H9 (cell line): ENCODE measurements around the gene CHRNA5. TPM values are rescaled to one million over a fixed set of nuclear protein-coding genes. Genes with fewer than 3 reads are reported as not detected.
A peak's percentile ranks its signal among the peaks of the same experiment; 100 is the strongest.

Experiments used
- DNase-seq: peaks from one replicate; pipeline ENCODE4 v3.0.0-alpha.2; 2017
- H2AFZ ChIP-seq: one replicate; pipeline ENCODE4 v1.6.1; 2013; ENCODE audit warnings: mild to moderate bottlenecking, low read length, control low read depth, moderate library complexity
- H2AK5ac ChIP-seq: 2 replicates; pipeline ENCODE4 v1.6.1; 2013; ENCODE audit warnings: low read length, control low read depth, mixed read lengths; ENCODE audit not compliant: insufficient read length
- H2BK120ac ChIP-seq: one replicate; pipeline ENCODE4 v1.6.1; 2013; ENCODE audit warnings: low read depth, mild to moderate bottlenecking, low read length, control low read depth, inconsistent platforms; ENCODE audit not compliant: poor library complexity, severe bottlenecking
- H2BK12ac ChIP-seq: 2 replicates; pipeline ENCODE4 v1.6.1; 2013; ENCODE audit warnings: low read length, control low read depth, mixed read lengths, low read depth; ENCODE audit not compliant: insufficient read length
- H2BK15ac ChIP-seq: 2 replicates; pipeline ENCODE4 v1.6.1; 2013; ENCODE audit warnings: low read depth, low read length, control low read depth
- H2BK20ac ChIP-seq: one replicate; pipeline ENCODE4 v1.6.1; 2013; ENCODE audit warnings: low read depth, mild to moderate bottlenecking, low read length, control low read depth, inconsistent platforms; ENCODE audit not compliant: poor library complexity, severe bottlenecking
- H2BK5ac ChIP-seq: 2 replicates; pipeline ENCODE4 v1.6.1; 2013; ENCODE audit warnings: low read length, control low read depth, mixed read lengths; ENCODE audit not compliant: insufficient read length
- H3K14ac ChIP-seq: 2 replicates; pipeline ENCODE4 v1.6.1; 2013; ENCODE audit warnings: low read length, control low read depth; ENCODE audit not compliant: insufficient read depth
- H3K18ac ChIP-seq: 2 replicates; pipeline ENCODE4 v1.6.1; 2013; ENCODE audit warnings: low read depth, mild to moderate bottlenecking, mixed read lengths, low read length, control low read depth; ENCODE audit not compliant: insufficient read length
- H3K23ac ChIP-seq: 2 replicates; pipeline ENCODE4 v1.6.1; 2013; ENCODE audit warnings: low read length, control low read depth, mixed read lengths, low read depth; ENCODE audit not compliant: insufficient read length
- H3K23me2 ChIP-seq: 2 replicates; pipeline ENCODE4 v1.6.1; 2013; ENCODE audit warnings: low read depth, mild to moderate bottlenecking, mixed read lengths, low read length, control low read depth; ENCODE audit not compliant: insufficient read length, poor library complexity, severe bottlenecking
- H3K27ac ChIP-seq: 2 replicates; pipeline ENCODE4 v1.5.1; 2013; ENCODE audit warnings: low read length, control low read depth, mixed read lengths, low read depth; ENCODE audit not compliant: insufficient read length
- H3K27me3 ChIP-seq: 2 replicates; pipeline ENCODE4 v1.6.1; 2013; ENCODE audit warnings: low read length, control low read depth, inconsistent platforms; ENCODE audit not compliant: insufficient read depth
- H3K4ac ChIP-seq: 2 replicates; pipeline ENCODE4 v1.6.1; 2013; ENCODE audit warnings: low read depth, mild to moderate bottlenecking, control low read depth, inconsistent platforms, low read length, moderate library complexity
- H3K4me1 ChIP-seq: 2 replicates; pipeline ENCODE4 v1.6.1; 2013; ENCODE audit warnings: low read length, control low read depth, inconsistent platforms; ENCODE audit not compliant: insufficient read depth
- H3K4me2 ChIP-seq: 2 replicates; pipeline ENCODE4 v1.6.1; 2013; ENCODE audit warnings: low read length, control low read depth, mixed read lengths; ENCODE audit not compliant: insufficient read length, insufficient read depth
- H3K56ac ChIP-seq: 2 replicates; pipeline ENCODE4 v1.6.1; 2013; ENCODE audit warnings: low read depth, mild to moderate bottlenecking, mixed read lengths, low read length, control low read depth; ENCODE audit not compliant: insufficient read length
- H3K79me1 ChIP-seq: 2 replicates; pipeline ENCODE4 v1.6.1; 2013; ENCODE audit warnings: low read depth, mild to moderate bottlenecking, moderate library complexity, low read length, control low read depth, inconsistent platforms; ENCODE audit not compliant: insufficient read depth, poor library complexity, severe bottlenecking
- H3K79me2 ChIP-seq: 2 replicates; pipeline ENCODE4 v1.6.1; 2013; ENCODE audit warnings: low read length, control low read depth, inconsistent platforms; ENCODE audit not compliant: insufficient read depth
- H3K9ac ChIP-seq: 2 replicates; pipeline ENCODE4 v1.6.1; 2013; ENCODE audit warnings: low read length, control low read depth, mixed read lengths; ENCODE audit not compliant: insufficient read length; ENCODE audit errors: extremely low read depth
- H3K9me3 ChIP-seq: one replicate; pipeline ENCODE4 v1.6.1; 2013; ENCODE audit warnings: low read depth, low read length, inconsistent platforms; ENCODE audit not compliant: control insufficient read depth
- H3T11ph ChIP-seq: one replicate; pipeline ENCODE4 v1.6.1; 2013; ENCODE audit warnings: mild to moderate bottlenecking, low read length, control low read depth, inconsistent platforms
- H4K20me1 ChIP-seq: one replicate; pipeline ENCODE4 v1.6.1; 2013; ENCODE audit not compliant: control insufficient read depth, insufficient read length, insufficient read depth
- H4K5ac ChIP-seq: 2 replicates; pipeline ENCODE4 v1.6.1; 2013; ENCODE audit warnings: low read depth, mild to moderate bottlenecking, mixed read lengths, low read length, control low read depth; ENCODE audit not compliant: insufficient read length
- H4K8ac ChIP-seq: replicated peaks from 2 replicates; pipeline ENCODE4 v1.6.1; 2013; ENCODE audit warnings: low read length, control low read depth, mixed read lengths, low read depth; ENCODE audit not compliant: insufficient read length
- H4K91ac ChIP-seq: 2 replicates; pipeline ENCODE4 v1.6.1; 2013; ENCODE audit warnings: low read depth, mild to moderate bottlenecking, moderate library complexity, mixed read lengths, low read length, control low read depth; ENCODE audit not compliant: insufficient read length
- H3K27ac Mint-ChIP-seq, 3 experiments: 2 replicates in 2 of 3; 3 replicates in 1 of 3; pipeline ENCODE4 v1.8.0; 2020 to 2021; ENCODE audit warnings: mixed read lengths in 3 of 3, mild to moderate bottlenecking in 1 of 3, moderate library complexity in 1 of 3
- H3K27me3 Mint-ChIP-seq: 2 replicates; pipeline ENCODE4 v1.8.0; 2021; ENCODE audit warnings: low read depth, mild to moderate bottlenecking, moderate library complexity, mixed read lengths
- H3K36me3 Mint-ChIP-seq, 3 experiments: 2 replicates in 2 of 3; 3 replicates in 1 of 3; pipeline ENCODE4 v1.8.0; 2020 to 2021; ENCODE audit warnings: low read depth in 3 of 3, mixed read lengths in 3 of 3; ENCODE audit not compliant: insufficient read depth in 1 of 3
- H3K4me1 Mint-ChIP-seq, 2 experiments: 2 replicates each; pipeline ENCODE4 v1.8.0; 2020; ENCODE audit warnings: mixed read lengths in 2 of 2
- H3K4me3 Mint-ChIP-seq, 2 experiments: 2 replicates in 1 of 2; 3 replicates in 1 of 2; pipeline ENCODE4 v1.8.0; 2020 to 2021; ENCODE audit warnings: mild to moderate bottlenecking in 2 of 2, mixed read lengths in 2 of 2, moderate library complexity in 1 of 2
- H3K9me3 Mint-ChIP-seq, 2 experiments: 2 replicates in 1 of 2; 3 replicates in 1 of 2; pipeline ENCODE4 v1.8.0; 2020; ENCODE audit warnings: mild to moderate bottlenecking in 2 of 2, mixed read lengths in 2 of 2, moderate library complexity in 1 of 2
- WGBS: extraction: QIAGEN DNeasy Blood & Tissue Kit; methylation state at CpG from one replicate; pipeline ENCODE4 v1.1.7; 2013; ENCODE audit warnings: missing lambda C conversion rate, low lambda C conversion rate, mixed read lengths; ENCODE audit not compliant: insufficient read length; ENCODE audit errors: extremely low coverage; 5-methylcytosine and 5-hydroxymethylcytosine counted together
- total RNA-seq: library from RNA; stranded (reverse); gene quantifications from 2 replicates; pipeline ENCODE4 v1.2.1, GENCODE V29; 2021
- TF ChIP-seq, protein P1 (sequence below): fragments of 200-600 bp; sonication (generic); conservative IDR thresholded peaks from 3 replicates; pipeline ENCODE4 v1.8.0; 2021; ENCODE audit warnings: antibody characterized with exemption, mild to moderate bottlenecking

The CHRNA5 gene
- total RNA-seq, 1 experiment from 2014 or later = 16.5 TPM

DNA sequence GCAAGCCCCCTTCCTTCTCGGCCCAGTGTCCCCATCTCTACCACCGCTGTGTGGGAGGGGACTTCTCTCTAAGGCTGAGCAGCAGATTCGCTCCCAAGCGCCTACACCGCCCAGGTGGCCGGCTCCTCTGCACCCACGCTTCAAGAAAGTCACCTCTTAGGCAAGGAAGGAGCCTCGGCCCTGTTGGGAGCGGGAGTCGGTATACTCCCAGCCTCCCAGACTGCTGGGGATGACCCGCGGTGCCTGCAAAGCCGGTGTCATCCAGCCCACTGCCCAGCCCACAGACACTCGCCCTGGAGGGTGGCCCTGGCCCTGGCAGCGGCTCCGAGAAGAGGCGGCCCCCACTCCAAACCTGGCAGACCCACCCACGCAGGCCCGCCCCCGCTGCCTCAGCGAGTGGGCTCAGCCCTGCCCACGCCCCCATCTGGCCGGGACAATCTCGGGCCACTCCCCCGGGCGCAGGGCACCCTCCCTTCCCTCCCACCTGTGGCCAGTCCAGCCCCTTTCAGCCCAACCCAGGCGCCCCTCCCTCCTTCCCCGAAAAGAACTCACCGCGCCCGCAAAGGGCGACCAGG lies 75.3 kb downstream of the CHRNA5 start:
- Histone ChIP-seq H2BK120ac (no peak overlapping the region), H3K9ac (no peak overlapping the region), H3K79me1 (no peaks in the 10 kb centered on the region), H4K20me1 (no peaks in the 10 kb centered on the region), H3K4me2 (peak overlapping the region; percentile 13), H2BK5ac (no peak overlapping the region), H2BK20ac (no peak overlapping the region), H3K79me2 (no peaks in the 10 kb centered on the region), H4K8ac (no peak overlapping the region), H3K14ac (no peak overlapping the region), H3K9me3 (no peaks in the 10 kb centered on the region), H2AFZ (no peak overlapping the region), H3K56ac (no peak overlapping the region), H4K91ac (no peak overlapping the region), H2AK5ac (no peak overlapping the region), H3K23ac (no peak overlapping the region), H2BK15ac (no peak overlapping the region), H3K18ac (no peak overlapping the region), H3K27ac (no peak overlapping the region), H3K27me3 (no peaks in the 10 kb centered on the region; the same call in 1 of the 2 replicates), H3K4ac (no peak overlapping the region), H2BK12ac (no peak overlapping the region), H3T11ph (no peak overlapping the region), H3K23me2 (peaks cover 4% of the 10 kb centered on the region), H3K4me1 (no peaks in the 10 kb centered on the region), H4K5ac (no peak overlapping the region)
- Mint-ChIP-seq H3K27ac (no peak overlapping the region; a peak in 1 of 7 replicates), H3K36me3 (no peaks in the 10 kb centered on the region; a peak in 1 of 7 replicates), H3K4me1 (peaks cover 13 to 24% of the 10 kb centered on the region in 2 experiments), H3K9me3 (no peaks in the 10 kb centered on the region; a peak in 1 of 5 replicates), H3K27me3 (peaks cover 28% of the 10 kb centered on the region), H3K4me3 (peak overlapping the region; percentile 72 to 88)
- TF ChIP-seq, protein P1, sequence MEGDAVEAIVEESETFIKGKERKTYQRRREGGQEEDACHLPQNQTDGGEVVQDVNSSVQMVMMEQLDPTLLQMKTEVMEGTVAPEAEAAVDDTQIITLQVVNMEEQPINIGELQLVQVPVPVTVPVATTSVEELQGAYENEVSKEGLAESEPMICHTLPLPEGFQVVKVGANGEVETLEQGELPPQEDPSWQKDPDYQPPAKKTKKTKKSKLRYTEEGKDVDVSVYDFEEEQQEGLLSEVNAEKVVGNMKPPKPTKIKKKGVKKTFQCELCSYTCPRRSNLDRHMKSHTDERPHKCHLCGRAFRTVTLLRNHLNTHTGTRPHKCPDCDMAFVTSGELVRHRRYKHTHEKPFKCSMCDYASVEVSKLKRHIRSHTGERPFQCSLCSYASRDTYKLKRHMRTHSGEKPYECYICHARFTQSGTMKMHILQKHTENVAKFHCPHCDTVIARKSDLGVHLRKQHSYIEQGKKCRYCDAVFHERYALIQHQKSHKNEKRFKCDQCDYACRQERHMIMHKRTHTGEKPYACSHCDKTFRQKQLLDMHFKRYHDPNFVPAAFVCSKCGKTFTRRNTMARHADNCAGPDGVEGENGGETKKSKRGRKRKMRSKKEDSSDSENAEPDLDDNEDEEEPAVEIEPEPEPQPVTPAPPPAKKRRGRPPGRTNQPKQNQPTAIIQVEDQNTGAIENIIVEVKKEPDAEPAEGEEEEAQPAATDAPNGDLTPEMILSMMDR = no peak
- WGBS = no CpG with 5 or more reads among the region's 32 CpGs
- no peak for DNase-seq
